Activated T-cell treated with anti-CD3 and anti-CD28 coated beads for 24 hours (primary cell): ENCODE data around the gene ANKRD1.

Experiments used
- DNase-seq: peaks from one replicate; pipeline ENCODE4 v3.0.0-alpha.2; 2020; ENCODE audit warnings: low read depth

Gene ANKRD1

DNA sequence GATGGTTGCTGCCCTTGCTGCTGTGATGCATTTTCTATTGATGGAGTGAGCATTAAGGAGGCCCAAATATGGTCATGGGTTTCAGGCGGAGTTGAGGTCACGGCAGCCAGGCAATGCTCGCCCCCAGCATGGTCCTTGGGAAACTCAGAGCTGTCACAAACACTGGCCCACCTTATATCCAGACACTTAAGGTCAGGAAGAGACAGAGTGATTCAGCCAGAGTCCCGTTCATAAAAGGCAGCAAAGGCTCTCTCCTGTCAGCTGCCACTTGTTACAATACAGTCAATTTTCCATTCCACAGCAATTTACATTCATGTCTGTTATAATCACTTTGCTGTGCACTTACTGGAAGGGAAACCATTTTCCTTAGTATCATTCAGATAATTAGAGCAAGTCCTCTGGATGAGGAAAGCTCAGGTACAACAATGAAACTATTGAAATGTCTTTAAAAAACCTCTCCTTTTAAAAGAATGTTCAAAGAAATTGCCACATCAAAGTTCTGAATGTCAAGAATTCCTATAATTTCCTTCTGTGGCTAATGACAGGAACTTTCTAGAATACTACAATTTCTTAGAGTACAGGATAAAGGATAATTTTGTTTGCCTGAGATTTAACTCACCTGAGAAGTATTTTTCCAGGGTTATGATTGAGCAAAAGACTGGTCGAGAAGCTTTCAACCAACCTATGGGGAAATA lies 14.8 kb upstream of the ANKRD1 start:
- no peak for DNase-seq

DNA sequence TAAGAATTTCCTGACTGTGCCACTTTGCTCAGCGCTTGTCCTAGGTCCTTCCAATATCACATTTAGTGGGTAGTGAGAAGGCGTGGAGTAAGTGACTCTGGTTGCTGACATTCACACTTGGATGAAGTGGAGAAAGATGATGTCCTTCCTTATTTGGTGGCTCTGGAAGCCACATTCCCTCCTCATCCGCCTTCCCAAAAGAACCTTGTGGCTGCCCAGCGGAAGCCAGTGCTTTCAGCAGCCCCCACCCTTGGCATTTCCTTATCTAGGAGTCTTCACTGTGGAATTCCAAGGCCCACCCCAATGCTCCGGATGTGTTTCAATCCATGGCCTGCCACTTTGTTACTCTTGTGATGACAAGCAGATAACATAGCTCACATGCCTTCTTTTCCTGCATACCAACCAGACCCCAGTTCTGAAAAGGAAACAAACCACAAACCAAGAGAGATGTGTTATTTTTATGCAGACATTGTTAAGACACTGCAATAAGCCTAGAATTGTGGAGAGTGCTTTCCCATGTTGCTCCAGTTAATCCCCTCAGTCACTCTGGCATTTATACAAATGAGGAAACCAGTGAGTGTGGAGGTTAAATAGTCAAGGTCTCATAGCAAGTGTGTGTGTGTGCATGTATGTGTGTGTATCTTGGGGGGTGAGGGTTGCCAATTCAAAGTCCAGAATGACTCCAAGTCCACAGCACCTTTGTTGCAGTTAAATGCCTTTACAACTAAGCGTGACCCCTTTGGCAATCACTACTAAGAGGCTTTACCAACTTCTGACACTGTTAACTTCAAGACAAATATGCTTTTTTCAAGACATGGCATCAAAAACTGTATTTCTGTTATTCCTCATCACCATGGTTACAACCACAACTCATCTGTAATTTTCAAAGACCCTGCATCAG lies 10.3 kb upstream of the ANKRD1 start:
- no peak for DNase-seq

DNA sequence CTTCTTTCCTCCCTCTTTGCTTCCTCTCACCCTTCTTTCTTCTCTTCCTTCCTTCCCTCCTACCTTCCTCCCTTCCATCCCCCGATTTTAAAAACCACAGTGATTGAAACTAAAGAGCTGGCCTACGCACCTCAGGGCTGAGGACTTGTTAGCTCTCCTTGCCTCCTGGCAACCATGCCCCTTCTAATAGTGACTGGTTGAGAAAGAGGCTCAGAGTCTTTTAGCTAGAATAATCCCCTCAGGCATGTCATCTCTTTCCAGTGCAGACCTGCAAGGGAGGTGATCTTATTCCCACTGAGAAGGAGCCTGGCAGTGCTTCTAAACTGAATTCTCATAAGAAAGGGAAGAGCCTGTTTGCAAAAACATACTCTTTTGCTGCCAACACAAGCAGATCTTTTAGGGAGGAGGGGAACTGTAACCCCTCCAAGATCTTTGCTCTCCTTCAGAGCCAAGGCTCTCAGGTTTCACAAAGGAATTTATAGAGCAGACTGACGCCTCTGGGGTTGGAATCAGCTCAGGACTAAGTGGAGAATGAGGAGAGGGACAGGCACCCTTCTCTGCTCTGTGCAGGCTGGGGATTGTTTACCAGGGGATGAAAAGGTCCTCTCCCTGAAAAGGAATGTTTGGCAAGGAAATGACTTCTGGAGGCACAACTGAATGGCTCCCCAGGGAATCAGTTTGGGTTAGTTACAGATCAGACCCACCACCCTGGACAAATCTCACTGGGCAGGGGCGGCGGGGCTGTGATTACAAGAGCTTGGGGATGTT lies 9.4 kb upstream of the ANKRD1 start:
- DNase-seq: no peak

DNA sequence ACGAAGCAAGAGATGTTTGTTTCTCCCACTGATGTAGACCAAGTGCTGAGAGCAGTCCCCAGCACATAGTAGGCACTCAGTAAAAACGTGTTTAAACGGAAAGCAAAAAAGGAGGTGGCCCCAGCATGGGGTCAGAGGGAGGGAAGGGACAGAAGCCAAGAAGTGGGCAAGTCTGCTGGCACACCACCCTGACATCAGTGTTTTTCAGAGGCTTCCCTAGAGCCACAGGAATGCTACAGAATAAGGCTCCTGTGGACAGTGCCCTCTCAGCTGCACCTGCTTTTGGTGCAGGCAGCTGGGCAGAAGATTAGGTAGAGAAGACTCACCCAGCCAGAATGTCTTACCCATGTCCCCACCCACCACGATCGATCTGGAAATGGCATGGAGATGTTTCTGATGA lies 8.3 kb upstream of the ANKRD1 start:
- no peak for DNase-seq

DNA sequence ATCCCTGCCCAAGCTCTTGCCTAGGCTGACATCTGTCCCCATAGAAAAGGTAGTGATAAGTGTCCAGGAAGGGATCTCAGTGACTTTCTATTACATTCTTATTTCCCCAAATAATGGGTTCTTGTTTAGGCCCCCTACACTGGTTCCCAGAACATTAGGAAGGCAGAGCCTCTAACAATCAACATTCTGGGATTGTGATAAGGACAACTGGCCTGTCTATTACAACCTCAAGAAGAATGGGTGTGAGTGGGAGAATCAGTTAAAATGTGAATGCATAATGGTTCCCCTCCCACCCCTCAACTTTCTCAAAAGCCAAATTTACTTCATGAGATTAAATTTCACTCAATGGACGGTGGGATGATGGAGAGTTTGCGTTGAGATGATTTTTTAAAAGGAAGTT lies 6.4 kb upstream of the ANKRD1 start:
- no peak for DNase-seq

DNA sequence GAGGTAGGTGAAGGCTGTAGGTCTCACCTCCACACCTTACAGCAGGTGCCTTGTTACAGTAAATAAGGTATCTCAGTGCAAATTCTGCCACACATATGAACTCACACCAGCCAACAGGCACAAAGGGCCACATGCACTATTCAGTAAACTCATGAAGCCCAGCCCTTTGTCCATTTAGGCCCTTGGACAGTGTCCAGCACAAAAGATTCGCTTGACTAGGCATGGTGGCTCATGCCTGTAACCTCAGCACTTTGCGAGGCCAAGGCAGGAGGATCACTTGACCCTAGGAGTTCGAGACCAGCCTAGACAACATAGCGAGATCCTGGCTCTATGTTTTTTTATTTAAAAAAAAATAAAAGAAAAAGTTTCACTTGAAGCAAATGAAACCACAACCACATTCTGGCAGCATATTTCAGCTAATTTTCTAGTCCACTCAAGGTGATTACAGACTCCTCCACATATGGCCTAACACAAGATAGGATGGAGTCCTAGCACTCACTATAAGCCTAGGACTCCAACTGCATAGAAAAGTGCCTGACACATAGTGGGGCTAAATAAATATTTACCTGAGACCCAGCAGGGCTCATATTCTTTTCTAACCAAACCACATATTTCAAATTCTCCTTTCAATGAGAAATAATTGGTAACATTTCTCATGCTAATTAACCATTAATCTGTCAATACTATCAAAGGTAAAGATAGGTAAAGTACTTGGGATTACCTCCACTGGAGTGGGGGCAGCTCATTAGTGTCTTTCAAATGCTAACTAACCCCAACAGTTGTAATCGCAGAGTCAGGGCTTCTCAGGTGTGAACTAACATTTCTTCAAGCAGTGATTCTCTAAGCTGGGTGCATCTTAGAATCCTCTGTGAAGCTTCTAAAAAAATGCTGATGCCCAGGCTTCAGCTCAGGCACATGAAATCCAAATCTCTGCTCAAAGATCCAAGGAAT lies 4.5 kb upstream of the ANKRD1 start:
- DNase-seq: no peak

DNA sequence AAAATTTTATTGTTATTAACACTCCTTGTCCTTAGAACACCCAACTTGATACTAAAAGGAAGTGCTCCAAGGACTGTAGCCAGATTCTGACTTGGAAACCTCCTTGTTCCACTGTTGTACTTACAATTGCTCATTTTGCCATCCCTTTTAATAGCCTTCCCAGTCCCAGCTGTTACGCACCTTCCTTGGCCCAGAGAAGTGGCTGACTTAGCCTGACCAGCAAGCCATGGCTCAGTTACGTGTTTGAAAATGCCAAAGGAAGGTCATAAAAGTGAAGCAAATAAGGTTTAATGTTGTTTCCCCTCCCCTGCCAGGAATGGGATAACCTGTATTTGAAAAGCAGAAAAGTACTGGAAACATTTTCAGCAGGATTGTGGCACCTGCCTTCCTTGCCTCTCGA lies 3.7 kb upstream of the ANKRD1 start:
- DNase-seq: no peak

DNA sequence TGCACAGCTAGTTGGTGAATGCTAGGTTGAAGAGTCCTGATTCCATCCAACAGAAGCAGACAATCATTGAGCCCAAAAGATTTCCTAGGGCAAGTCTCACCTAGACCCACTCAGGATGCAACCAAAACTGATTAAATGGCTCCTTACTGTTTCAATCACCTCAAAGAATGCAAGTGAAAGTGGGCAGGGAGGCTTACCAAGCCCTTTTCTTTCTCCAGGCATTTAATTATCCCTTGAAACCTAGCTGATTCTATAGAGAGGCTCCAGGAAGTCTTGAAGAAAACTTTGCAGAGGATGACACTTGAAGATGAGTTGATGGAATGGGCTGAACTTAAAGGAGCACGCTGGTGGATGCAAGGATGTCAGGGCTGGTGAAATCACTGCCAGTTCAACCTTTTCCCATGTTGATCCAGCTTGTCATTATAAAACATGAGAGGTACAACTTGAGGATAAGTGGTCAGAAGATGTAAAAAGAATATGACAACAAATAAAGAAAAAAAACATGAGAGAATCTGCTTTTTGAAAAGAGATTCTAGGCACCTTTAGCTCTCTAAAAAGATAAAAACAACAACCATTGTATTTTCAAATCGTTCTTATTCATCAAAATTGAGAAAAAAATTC lies 2.3 kb upstream of the ANKRD1 start:
- no peak for DNase-seq

DNA sequence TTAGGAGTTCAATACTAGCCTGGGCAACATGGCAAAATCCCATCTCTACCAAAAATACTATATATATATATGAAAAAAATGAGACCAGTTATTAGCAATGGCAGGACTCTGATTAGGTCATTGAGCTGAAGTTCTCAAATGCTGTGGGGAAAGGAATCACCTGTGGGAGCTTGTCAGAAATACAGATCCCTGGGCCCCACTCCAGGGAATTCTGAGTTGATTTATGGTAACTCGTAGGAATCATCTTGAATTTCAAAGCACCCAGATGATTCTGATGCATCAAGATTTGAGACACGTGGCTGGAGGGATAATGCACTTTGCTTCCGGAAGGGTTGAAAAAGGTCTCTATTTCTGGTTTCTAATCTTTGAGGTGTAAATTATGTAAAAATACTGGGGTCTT lies 1.0 kb upstream of the ANKRD1 start:
- DNase-seq: no peak

DNA sequence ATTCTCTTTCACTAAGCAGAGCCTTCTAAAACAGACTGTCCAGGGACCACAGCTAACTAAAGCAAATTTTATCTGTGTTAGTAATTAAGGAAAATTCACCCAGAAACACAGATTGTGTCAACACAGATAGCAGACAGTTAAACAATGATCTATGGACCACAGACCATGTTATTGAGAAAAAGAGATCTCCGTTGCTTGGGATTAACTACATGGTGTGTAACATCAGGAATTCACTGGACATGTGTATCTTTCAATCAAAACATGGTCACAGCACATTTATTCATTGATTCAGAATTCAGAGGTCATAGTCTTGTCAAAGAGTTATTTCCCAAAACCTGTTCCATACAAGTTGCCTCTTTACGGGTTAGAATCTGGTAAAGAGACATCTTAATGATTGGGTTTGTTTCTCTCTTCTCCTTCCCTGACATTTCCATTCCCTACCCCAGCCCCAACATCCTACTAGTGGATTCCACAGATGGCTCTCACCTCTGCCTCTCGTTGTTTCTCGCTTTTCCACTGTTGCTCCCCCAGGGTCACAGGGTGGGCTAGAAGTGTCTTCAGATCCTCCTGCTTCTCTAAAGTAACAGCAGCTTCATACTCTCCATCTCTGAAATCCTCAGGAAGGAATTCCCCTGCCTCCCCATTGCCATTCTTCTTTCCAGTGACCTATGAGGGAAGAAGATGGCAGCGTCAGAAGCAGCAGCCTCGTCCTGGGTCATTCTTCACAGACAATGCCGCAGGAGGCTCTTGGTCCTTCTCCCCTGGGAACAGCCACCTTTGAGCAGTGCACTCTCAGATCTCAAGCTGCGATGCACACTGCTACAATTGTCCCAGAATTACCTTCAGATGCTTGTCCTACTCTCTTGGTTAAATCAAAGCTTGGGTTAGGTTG lies 958 bp downstream of the ANKRD1 start:
- no peak for DNase-seq

DNA sequence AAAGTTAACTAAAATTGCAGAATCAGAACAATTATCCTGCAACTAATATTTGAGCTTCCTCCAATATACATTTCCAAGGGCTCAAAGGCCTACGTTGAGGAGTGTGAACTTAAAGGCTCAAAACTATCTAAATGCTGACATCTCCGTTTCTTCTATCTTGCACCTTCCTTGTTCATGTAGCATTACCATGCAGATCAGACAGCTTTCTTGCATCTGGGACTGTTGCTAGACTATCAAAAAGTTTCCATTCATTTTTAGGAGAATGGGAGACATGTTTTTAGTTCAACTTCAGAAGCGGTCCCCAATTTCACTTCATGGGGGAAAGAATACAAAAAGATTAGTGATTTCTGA lies 2.9 kb downstream of the ANKRD1 start:
- no peak for DNase-seq

DNA sequence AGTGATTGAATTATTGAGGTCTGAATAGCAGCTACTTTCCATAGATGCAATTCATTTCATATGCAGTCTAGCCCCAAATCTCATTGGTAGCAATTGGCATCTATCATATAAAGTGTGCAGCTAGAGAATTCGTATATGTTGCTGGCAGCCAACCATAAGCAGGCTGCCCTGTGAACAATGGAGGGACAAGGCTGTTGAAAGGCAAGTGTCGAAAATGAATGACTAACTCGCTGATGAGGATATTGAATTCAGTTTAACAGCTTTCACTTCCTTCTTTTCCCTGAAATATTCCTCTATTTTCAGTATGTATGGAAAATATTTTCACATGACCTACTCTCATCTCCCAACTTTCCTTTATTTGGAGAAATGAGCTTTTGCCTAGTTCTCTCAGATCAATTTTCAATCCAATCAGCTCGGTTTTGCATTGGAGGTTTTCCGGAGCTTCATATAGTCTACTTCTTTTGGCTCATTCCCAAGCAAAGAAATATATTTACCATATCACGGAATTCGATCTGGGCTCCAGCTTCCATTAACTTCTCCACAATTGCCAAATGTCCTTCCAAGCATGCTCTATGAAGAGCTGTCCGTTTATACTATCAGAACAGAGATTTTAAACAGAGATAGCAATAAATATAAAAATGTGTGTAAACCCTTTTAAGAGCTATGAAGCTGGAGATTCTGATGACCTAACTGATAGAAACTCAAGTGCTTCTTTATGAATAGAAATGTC lies 3.5 kb downstream of the ANKRD1 start:
- DNase-seq: no peak

DNA sequence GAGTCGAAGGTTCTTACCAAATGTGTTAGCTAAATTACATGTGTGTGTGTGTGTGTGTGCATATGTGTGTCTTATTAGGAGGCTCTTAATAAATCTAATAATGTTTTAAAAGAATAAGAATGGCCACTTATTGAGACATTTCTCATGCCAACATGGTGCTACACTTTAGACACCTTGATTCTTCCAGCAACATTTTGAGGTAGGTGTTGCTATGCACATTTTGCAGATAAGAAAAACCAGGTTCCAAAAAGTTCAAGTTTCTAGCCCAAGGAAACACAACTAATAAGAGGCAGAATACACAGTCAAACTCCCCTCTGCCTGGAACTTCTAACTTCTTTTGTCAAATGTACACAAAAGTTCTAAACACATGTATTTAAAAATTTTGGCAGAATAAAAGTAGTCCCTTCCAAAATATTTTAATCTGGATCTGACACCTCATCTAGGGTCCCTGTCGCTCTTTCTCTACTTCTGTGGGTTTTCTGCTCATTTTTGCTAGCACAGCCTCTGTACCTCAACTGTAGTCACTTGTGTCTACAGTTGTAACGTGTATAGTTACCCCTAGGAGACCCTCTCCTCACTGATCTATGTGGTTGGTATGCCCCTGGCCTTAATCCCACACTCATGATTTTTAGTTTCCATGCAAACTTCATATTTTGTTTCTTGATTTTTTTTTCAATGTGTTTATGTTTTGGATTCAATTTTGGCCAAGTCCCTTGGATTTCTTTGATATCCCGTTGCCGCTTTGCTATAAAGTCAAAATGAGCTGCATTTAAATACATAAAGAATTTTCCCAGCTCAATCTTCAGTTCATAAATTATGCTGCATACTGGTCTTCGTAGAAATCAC lies 4.3 kb downstream of the ANKRD1 start:
- no peak for DNase-seq

DNA sequence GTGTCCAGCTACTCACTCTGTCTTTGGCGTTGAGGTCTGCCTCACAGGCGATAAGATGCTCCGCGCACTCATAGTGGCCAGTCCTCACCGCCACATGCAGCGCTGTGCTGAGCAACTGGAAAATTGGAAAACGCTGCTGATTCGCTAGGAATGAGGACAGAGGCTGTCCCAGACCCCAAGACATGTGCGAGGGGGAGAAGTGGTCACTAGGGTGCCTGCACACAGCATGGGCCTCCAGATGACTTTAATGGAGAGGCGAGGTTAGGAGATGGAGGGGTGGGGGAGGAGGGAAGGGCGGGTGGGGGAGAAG lies 5.2 kb downstream of the ANKRD1 start:
- DNase-seq: no peak

DNA sequence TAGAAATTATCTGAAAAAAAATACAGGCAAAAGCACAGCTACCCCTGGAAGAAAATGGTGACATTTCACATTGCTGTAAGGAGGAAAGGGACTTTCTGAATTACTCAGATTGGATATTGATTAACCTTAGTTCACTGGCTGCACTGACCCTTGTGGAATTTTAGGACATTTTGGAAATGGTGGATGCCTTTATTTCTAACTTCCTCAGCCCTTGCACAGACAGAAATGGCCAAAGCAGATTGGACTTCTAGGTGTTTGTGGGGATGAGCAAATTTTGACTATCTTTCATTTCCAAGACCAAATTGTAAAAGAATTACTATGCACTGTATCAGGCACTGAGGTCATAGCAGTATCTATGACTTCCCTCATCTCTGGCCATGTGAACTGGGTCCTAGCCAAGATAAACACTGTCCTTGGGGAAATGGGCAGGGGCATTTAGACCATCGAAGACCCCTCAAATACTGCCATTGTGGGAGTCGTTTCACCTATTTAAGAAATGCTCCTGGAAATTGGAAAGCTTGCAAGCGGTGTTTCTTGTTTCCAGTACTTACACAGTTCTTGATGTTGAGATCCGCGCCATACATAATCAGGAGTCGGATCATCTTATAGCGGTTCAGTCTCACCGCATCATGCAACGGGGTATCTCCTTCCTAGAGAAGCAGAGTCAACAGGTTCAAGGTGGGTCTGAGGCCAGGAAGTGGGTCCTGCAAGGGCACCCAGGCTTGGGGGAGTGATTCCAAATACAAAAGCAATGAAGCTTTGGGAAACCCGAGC lies 5.7 kb downstream of the ANKRD1 start:
- DNase-seq: no peak

DNA sequence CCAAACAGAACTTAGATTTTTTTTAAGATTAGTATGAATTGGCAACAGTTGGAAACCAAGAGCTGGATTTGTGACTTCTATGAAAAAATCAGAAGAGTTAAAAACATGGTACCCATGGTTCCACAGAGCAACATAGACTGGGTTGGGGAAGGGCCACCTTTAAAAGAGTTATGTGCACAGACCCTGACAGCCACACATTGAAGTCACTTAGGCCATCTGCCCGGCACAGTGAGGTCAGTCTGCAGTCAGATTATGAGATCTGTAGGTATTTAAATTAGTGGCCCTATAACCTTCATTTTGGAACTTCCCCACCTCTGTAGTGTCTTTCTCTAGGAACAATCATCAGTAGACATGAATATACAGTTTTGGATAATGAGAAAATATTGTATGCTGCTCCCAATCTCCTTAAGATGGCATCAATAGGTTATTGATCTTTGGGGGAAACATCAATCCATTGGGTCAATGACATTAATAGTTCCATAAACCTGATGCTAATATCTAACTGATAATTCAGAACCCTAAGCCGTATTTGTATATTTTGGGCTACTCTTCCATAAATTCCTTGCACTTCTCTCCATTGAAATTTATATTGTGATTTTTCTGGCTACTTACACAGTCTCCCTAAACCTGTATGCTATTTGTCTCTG lies 7.0 kb downstream of the ANKRD1 start:
- DNase-seq: no peak

DNA sequence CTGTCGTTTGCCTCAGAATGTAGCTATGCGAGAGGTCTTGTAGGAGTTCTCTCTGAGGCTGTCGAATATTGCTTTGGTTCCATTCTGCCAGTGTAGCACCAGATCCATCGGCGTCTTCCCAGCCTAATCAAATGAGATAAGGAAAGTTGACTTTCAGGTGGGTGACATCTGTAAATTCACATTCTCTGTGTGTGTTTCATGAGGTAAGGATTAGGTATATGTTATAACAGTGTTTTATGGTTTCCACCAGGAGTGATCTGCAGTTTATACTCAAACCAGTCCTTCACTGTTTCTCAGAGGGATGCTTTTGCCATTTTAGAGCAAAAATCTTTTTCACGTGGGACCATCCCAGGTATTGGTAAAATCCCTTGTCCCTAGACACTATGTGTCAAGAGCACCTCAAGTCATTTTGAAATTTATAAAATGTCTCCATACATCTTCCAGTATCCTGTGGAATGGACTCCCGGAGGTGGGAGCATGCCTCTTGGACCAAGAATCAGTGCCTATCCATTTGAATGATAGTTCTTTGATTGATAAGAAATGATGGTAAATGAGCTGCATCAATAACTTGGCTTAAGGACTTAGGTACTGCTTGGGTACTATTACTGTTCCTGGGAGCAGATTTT lies 7.9 kb downstream of the ANKRD1 start:
- no peak for DNase-seq
